SH-SY5Y (cell line): ENCODE results near the gene IQCB1.

Experiments used
- GATA2 ChIP-seq: IDR thresholded peaks from 2 replicates; pipeline ENCODE4 v1.6.1; 2011; ENCODE audit warnings: mild to moderate bottlenecking, low read depth, low read length
- GATA3 ChIP-seq: IDR thresholded peaks from 2 replicates; pipeline ENCODE4 v1.6.1; 2011; ENCODE audit warnings: low read depth, mild to moderate bottlenecking, low read length, moderate library complexity

DNA sequence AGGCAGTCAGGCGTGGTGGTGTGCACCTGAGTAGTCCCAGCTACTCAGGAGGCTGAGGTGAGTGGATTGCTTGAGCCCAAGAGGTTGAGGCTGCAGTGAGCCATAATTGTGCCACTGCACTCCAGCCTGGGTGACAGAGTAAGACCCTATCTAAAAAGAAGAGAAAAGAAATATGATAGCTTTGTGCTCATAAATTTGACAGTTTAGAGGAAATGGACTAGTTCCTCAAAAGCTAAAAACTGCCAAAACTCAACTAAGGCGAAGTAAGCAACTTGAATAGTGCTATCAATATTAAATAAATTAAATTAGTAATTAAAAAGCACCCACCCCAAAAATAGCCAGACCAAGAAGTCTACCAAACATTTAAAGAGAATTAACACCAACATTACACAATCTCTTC lies 34.9 kb upstream of the IQCB1 start:
- no peak for TF ChIP-seq GATA3
- no peak for TF ChIP-seq GATA2
